Stimulated activated naive CD4-positive, alpha-beta T cell (primary cell): Measurements from ENCODE around the gene IDH3A.

Source experiments
- DNase-seq, 6 experiments: peaks; one replicate each; lab custom pipeline; 2025; lab: John Stamatoyannopoulos, UW

The IDH3A gene

GRCh38 chr15:78149068-78149804 is at the start of gene IDH3A:
TSS of gene IDH3A (plus strand) at chr15:78149362. CDS start at chr15:78149404, 42 bp downstream.
- peak; percentile 98 to 100 (median 99) for DNase-seq

- DNase-seq = no peak
These were observed 48.3 kb upstream of the IDH3A start for GRCh38 chr15:78100886-78101285.

GRCh38 chr15:78101423-78102105 is 47.6 kb upstream of the IDH3A start:
- no peak for DNase-seq

DNA sequence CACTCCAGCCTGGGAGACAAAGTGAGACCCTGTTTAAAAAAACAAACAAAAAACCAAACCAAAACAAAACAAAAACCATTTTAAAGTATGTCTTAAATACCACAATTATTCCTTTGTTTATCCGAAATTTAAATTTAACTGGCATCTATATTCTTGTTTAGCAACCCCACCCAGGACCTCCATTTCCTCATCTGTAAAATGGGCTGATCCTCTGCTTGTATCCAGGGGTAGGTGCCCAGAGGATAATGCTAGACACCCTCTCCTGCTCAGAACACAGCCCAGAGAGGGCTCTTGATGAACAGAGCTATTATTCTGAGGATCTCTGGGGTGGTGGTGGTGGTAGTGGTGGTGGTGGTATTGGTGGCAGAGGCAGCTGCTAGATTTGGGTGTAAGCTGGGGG is 47.0 kb upstream of the IDH3A start:
- no peak for DNase-seq

GRCh38 chr15:78102741-78103140 is 46.4 kb upstream of the IDH3A start:
- no peak for DNase-seq

GRCh38 chr15:78103406-78104118 is 45.6 kb upstream of the IDH3A start:
- peak in 3 of 6 experiments; percentile 2 to 34 (median 20) for DNase-seq

DNA sequence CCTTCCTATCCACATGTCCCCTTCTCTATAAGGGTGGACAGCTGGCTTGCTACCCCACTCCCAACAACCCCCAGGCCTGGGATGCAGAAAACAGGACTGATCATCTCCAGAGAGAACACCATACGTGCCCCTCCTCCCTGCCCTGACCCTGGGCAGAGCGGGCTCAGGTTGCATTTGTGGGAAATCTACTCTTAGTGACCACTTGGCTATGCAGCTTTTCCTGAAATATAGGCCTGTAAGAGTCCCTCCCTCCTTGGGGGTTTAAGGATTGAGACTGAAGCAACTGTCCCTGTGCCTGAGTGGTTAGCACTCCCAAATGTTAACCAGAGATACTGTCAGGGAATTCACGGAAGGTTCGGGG is 45.1 kb upstream of the IDH3A start:
- no peak for DNase-seq

GRCh38 chr15:78104566-78105475 is 44.3 kb upstream of the IDH3A start:
- no peak for DNase-seq

- DNase-seq = no peak
These were observed 43.5 kb upstream of the IDH3A start for GRCh38 chr15:78105476-78106241.

DNA sequence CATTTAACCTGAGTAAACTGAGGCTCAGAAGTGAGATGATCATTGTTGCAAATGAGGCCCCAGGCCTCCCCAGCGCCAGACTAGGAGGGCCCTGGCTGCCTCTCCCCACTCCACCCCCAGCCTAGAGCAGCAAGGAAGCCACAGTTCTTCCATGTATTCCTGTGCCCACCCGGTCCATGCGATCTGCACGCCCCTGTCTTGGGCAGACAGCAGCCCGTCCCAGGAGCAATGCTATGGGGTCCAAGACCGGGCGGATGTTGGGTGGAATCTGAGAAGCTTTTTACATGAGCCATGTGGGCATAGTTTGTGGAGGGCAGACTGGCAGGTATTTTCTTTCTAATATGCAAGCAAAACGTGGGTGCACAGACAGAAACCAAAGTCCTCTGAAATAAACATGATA is 41.7 kb upstream of the IDH3A start:
- DNase-seq = no peak

DNA sequence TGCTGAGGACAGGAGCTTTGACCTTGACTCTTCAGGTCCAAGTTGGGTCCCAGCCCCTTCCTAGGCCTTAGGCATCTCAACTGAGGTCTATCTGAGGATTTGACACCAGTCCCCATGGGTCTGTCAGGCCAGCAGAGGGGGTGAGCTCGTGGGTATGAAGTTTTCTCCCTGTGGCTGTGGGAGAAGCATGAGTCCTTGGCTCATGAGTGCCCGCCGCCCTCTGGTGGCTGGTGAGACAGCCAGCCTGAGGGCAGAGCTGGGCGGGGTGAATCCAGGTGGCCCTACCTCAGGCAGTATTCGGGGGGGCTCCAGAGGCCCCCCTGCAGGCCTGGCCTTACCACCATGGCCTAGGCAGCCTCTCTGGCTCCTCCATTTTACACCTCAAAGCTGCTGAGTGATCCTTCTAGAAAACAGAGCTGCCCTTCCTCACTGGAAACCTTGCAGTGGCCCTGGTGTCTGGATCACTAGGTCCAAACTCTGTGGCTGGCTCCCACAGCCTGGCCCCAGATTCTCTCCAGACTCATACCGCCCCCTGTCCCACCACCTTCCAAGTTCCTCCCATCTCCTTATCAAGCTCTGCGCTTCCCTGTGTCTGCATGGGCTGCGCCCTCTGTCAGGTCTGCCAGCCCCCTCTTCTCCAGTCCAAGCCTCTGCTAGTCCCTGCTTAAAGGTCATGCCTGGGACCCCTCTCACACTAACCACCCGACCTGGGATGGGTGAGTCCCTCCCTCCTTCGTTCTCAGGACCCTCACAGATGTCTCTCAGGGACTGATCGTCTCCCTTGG is 40.7 kb upstream of the IDH3A start:
- peak; percentile 71 to 83 (median 79) for DNase-seq

GRCh38 chr15:78109156-78109555 is 40.0 kb upstream of the IDH3A start:
- no peak for DNase-seq

GRCh38 chr15:78110096-78110495 is 39.1 kb upstream of the IDH3A start:
- DNase-seq = no peak

- no peak for DNase-seq
These were observed 38.2 kb upstream of the IDH3A start for GRCh38 chr15:78110916-78111475.

DNA sequence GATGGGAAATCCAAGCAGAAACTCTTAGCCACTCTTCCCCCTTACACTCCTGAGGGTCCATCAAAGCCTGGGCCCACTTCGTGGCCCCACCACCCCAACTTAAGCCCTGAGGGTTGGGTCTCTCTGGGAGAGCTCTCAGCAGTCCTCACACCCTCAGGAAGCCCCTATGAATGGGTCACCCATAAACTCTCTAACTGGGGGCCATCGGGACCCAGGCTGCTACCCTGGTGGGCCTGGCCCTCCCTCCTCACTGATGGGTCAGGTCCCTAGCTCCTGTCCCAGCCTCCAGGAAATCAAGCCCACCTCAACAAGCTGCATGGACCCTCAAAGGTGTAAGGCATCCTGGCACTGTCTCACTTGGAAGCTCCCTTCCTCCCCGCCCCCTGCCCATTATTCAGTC is 37.4 kb upstream of the IDH3A start:
- no peak for DNase-seq

- no peak for DNase-seq
These were observed 36.6 kb upstream of the IDH3A start for GRCh38 chr15:78112551-78112950.

DNA sequence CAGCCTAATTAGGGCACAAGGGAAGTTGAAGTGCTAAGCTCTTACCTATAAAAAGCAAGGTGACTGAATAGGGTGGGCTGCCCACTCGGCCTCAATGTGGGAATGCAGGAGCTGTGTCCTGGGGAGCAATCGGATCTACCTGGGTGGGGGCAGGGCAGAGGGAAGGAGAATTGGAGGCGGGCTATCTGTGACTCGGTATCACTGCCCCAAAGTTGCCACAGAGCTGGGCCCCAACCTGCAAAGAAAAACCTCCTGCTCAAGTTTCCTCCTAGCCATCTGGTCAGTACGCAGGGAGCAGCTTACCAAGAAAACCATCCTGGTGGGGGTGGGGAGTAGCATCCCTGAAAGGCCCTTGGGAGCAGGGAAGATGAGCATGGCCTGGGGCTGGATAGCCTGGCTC is 28.6 kb upstream of the IDH3A start:
- no peak for DNase-seq

DNA sequence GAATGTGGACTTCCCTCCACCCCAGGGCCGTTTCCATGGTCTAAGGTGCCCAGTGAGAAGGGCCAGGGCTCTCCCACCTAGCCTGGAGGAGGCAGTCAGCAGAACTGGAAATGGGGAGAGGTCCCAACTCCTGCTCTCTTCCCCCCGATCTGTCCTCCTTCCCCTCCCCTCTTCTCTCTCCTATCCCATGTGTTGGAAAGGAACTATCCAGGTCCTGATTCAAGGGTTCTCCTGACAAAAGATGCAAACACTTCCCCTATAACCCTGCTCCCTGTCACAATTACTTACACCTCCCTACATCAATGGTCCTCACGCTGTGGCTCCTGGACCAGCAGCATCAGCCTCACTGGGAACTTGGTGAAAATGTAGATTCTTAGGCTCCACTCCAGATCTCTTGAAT is 23.9 kb upstream of the IDH3A start:
- DNase-seq = no peak

DNA sequence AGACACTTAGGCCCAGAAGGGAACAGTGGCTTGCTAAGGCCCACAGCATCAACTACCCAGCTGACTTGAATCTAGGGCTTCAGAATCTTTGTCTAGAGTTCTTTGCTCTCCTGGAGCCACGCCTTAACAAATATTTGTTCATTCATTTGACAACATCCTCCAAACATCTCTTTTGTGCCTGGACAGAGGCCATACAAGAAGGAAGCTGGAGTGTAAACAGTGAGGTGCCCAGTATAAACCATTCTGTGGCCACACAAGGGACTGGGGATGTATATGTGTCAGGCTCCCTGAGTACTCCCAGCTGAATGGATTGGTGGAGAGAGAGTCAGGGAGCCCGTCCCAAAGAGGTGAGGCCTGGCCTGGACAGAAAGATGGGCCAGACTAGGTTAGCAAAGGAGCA is 21.3 kb upstream of the IDH3A start:
- DNase-seq = no peak
